Endothelial cell of umbilical vein (primary cell): ENCODE measurements around the gene TMEM129.

Source experiments
- POLR2A ChIP-seq: IDR thresholded peaks from 2 replicates; pipeline ENCODE4 v1.6.1; 2012; ENCODE audit warnings: low read depth, mild to moderate bottlenecking, control low read depth, low read length
- POLR2AphosphoS5 ChIP-seq: IDR thresholded peaks from 2 replicates; pipeline ENCODE4 v1.6.1; 2012; ENCODE audit warnings: low read depth, mild to moderate bottlenecking, control low read depth, low read length, moderate library complexity; ENCODE audit not compliant: insufficient read depth
- TF ChIP-seq, protein P1 (sequence below), 2 donors: IDR thresholded peaks; 1 replicate in 1 of 2; 2 replicates in 1 of 2; pipeline ENCODE4 v1.5.1; 2011; ENCODE audit warnings: low read length in 2 of 2, mild to moderate bottlenecking in 2 of 2, moderate library complexity in 2 of 2, control low read depth in 1 of 2, inconsistent platforms in 1 of 2, low read depth in 1 of 2; ENCODE audit not compliant: insufficient read depth in 1 of 2; ENCODE audit errors: extremely low read depth in 1 of 2

- TF ChIP-seq, protein P1, sequence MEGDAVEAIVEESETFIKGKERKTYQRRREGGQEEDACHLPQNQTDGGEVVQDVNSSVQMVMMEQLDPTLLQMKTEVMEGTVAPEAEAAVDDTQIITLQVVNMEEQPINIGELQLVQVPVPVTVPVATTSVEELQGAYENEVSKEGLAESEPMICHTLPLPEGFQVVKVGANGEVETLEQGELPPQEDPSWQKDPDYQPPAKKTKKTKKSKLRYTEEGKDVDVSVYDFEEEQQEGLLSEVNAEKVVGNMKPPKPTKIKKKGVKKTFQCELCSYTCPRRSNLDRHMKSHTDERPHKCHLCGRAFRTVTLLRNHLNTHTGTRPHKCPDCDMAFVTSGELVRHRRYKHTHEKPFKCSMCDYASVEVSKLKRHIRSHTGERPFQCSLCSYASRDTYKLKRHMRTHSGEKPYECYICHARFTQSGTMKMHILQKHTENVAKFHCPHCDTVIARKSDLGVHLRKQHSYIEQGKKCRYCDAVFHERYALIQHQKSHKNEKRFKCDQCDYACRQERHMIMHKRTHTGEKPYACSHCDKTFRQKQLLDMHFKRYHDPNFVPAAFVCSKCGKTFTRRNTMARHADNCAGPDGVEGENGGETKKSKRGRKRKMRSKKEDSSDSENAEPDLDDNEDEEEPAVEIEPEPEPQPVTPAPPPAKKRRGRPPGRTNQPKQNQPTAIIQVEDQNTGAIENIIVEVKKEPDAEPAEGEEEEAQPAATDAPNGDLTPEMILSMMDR (IDR thresholded peaks at IDR 0.05; ENCODE audit: extremely low read depth in 1 of 2, insufficient read depth in 1 of 2, low read depth in 1 of 2, low read length in 2 of 2): no peak
- no peak for TF ChIP-seq POLR2A
- TF ChIP-seq POLR2AphosphoS5: no peak
These were observed 25.9 kb upstream of the TMEM129 start for GRCh38 chr4:1746919-1747602.
